Testis (tissue), 2 donors: ENCODE data around the gene ISOC1.

Experiments used
- CTCF ChIP-seq, 3 experiments: fragments of 450-650 bp in 2 of 3; fragments of 200-600 bp in 1 of 3; sonication (generic) in 1 of 3; IDR thresholded peaks; one replicate each; pipeline ENCODE4 v1.5.1; 2016 to 2019; ENCODE audit warnings: antibody characterized with exemption in 3 of 3, mild to moderate bottlenecking in 2 of 3, moderate library complexity in 1 of 3
- POLR2A ChIP-seq: fragments of 450-650 bp; IDR thresholded peaks from one replicate; pipeline ENCODE4 v1.6.1; 2017; ENCODE audit warnings: antibody characterized with exemption, mild to moderate bottlenecking, moderate library complexity

- TF ChIP-seq CTCF (IDR thresholded peaks at IDR 0.05) (no peak), POLR2A (no peak)
Measured at GRCh38 chr5:129096382-129096991, 1.9 kb downstream of the ISOC1 start.
